H7 (cell line): Measurements from ENCODE around the gene BOD1L2. TPM values are rescaled to one million over a fixed set of nuclear protein-coding genes. Genes with fewer than 3 reads are reported as not detected.

Experiments used
- DNase-seq: peaks from one replicate; pipeline ENCODE4 v3.0.0; 2012
- H3K27me3 ChIP-seq: 2 replicates; pipeline ENCODE4 v1.6.0; 2011; ENCODE audit warnings: mild to moderate bottlenecking, low read length; ENCODE audit not compliant: control insufficient read depth, insufficient read depth
- H3K36me3 ChIP-seq: replicated peaks from 2 replicates; pipeline ENCODE4 v1.5.1; 2011; ENCODE audit warnings: low read length; ENCODE audit not compliant: control insufficient read depth, insufficient read depth
- H3K4me3 ChIP-seq: 2 replicates; pipeline ENCODE4 v1.5.1; 2011; ENCODE audit warnings: low read depth, mild to moderate bottlenecking, control low read depth, low read length, moderate library complexity; ENCODE audit not compliant: insufficient read depth
- total RNA-seq: library from RNA; depleted of rRNA; stranded (reverse); fragments of >200 nt; shearing (Covaris generic); gene quantifications from 2 replicates; pipeline ENCODE4 v1.2.3, GENCODE V29; 2014; rRNA removed

Gene BOD1L2
- 0.07 TPM in 2 replicates for total RNA-seq

DNA sequence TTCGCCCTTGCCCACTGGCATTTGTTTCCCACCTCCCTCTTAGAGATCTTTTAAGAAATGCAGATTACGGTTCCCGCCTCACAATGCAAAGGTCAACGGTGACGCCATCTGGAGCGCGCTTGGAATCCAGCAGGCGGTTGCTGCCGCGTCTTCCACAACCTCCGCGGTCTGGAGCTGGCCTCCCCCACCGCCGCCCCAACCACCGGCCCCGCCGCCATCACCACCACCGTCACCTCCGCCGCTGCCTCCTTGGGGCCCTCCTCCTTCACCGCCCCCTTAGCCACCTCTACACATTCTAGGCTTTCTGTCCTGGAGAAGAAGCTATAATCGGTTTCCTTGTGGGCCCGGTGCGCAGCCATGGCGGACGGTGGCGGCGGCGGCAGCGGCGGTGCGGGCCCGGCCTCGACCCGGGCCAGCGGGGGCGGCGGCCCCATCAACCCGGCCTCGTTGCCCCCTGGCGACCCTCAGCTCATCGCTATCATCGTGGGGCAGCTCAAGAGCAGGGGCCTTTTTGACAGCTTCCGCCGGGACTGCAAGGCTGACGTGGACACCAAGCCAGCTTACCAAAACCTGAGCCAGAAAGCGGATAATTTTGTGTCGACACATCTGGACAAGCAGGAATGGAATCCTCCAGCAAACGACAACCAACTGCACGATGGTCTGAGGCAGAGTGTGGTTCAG is at the start of gene BOD1L2:
Gene BOD1L2, plus strand, starts transcription at position 132 of the 681 bp plus-strand sequence. Its CDS starts 226 bp downstream, at position 358.
- Histone ChIP-seq H3K4me3 (no peak within 1 kb of the TSS), H3K27me3 (no peaks in the 10 kb centered on the region), H3K36me3 (no peaks in the 10 kb centered on the region)
- DNase-seq, result peak; percentile 49

DNA sequence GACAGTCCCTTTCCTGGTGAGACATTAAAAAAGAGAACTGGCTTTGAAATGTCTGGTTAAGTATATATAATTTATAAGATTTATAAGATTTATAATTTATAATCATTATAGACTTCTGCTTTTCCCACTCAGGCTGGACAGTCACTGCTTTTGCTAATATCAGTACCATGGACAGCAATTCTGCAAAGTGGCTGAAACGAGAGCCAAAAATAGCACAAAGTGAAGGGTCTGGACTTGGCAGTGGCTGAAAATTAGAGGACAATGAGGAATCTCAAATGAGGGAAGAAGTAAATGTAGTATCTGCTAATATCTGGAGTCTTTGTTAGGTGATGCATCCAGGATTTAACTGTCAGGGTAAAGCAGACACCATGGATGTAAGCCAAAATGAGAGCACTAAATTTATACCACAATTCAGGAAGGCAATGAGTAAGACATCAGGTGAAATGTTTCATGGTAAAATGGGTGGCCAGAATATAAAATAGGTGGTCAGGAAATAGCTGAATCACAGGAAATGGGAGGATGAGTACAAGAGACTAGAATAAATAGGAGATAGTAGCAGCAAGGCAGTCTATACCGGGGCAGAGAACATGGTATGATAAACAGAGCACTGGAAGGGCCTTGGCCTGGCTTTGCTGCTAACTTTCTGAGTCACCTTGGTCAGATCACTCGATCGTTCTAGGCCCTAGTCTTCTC is 39.6 kb upstream of the BOD1L2 start:
- DNase-seq, result peak; percentile 32
- Histone ChIP-seq H3K4me3 (no peak overlapping the region), H3K36me3 (no peaks in the 10 kb centered on the region), H3K27me3 (no peaks in the 10 kb centered on the region)

DNA sequence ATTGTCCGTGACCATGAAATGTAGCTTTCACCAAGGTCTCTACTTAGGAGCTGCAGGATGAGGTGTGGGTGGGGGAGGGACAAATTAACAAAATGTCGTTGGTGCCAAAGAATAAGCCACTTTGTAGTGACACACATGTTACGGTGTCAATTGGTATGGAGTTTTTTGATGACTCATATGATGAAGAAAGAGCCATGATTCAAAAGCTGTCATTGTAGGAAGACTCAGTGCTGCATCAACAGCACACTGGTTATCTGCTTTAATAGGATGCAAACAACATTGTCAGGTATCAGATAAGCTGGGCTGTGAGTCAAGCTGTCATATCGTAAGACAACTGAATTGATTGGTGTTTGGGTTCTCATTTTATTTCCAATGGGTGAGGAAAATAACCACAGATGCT is 36.6 kb upstream of the BOD1L2 start:
- no peak for DNase-seq
- H3K27me3 ChIP-seq, result no peaks in the 10 kb centered on the region
- H3K36me3 ChIP-seq, result no peaks in the 10 kb centered on the region
- H3K4me3 ChIP-seq, result no peak overlapping the region

DNA sequence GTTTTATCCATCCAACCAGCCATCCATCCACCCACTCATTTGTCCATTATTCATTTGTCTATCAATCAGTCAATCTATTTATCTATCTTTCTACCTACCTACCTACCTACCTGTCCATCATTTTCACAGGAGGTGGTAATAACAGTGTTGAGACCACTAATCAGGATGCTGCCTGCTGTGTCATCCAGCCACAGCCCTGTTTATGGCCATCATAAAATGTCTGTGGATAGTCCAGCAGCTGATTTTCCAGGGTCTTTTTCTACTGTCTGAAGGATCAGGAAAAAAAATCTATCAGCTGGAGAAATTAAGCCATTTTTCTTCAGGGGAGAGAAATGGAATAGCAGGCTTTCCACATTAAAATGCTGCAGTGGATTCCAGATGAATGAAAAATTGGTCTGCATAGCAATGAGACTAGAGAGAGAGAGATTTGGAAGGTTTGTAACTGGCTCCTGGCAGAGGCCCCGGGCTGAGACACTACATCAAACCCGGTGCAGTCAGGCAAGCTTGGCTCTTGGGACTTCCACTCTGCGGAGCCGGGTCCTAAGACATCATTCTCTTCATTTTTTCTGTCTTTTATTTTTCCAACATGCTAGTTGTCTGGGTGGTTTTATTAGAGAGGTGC is 33.0 kb upstream of the BOD1L2 start:
- no peak for DNase-seq
- H3K36me3 ChIP-seq, result no peaks in the 10 kb centered on the region
- H3K4me3 ChIP-seq, result no peak overlapping the region
- H3K27me3 ChIP-seq, result no peaks in the 10 kb centered on the region

DNA sequence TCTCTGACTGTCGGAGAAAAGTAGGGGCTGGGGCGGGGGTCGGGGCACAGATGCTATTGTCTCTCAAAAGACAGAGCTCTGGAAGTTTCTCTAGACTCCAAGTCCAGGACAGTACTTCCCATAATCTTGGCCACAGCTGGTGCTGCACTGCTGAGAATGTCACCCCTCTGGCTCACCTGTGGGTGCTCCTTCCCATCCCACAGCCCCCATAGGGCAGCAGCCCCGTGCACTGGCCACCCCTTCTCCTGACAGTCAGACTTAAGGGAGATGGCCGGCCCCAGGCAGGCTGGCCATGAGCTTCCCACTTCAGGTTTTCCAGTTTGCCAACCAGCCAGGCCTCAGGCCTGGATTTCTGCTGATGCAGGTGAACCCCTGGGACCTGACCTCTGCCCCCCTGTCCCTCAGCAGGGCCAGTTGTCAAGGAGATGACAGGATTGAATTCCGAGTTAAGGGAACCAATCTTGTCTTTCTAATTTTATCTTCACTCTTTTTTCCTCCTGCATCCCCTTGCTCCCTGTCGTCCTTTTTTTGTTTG is 30.2 kb upstream of the BOD1L2 start:
- H3K4me3 ChIP-seq, result no peak overlapping the region
- no peaks in the 10 kb centered on the region for H3K36me3 ChIP-seq
- H3K27me3 ChIP-seq, result no peaks in the 10 kb centered on the region
- no peak for DNase-seq

DNA sequence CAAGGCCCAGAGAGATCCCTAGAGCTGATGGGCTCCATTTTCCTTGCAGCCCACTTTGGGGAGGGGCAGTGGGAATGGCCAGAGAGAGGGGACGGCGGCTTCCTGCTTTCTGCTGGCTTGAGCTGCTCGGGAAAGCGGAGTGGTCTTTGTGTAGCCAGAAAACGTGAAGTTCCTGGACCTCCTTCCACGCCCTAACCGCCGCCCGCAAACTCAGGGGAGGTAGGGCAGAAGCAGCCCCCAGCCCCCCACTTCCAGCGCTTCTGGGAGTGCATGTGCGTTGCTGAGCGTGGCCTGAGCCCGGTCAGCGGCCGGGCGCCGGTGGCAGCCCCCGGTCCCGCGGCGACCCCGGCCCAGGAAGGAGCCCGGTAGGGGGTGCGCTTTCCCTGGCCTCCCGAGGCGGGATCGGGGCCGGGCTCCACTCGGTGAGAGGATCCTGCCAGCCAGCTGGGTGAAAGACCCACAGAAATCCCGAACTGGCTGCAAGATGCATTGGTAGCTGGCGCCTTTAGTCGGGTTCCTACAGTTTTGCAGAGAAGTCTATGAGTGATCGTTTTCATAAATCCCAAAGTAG is 25.3 kb upstream of the BOD1L2 start:
- DNase-seq, result peak; percentile 87
- H3K4me3 ChIP-seq, result peak overlapping the region; percentile 28
- no peaks in the 10 kb centered on the region for H3K36me3 ChIP-seq
- H3K27me3 ChIP-seq, result no peaks in the 10 kb centered on the region

DNA sequence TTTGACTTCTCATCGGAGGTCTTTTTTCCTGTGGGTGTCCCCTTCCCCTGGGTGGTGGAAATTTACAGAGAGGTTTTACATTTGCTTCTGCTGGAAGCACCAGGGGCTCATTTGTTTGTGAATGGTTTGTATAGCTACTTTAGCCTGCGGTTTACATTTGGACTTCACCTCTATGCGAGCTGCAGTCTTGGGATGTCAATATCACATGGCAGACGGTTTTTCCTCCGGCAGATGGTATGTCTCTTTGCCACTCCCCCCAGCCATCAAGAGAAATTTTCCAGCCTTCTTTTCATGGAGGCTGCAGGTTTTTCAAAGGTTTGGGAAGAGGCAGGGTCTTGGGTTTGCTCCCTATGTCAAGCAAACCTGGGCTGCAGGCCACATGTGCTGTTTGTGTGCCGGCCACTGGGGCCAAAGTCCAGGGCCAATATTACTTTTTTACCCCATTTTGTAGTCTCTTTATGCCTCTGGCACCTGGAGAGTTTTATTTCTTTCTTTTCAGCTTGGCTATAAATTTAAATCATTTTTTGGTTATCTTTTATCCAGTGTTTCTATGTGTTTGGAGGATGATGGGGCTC is 23.9 kb upstream of the BOD1L2 start:
- H3K36me3 ChIP-seq, result no peaks in the 10 kb centered on the region
- H3K4me3 ChIP-seq, result no peak overlapping the region
- DNase-seq, result peak; percentile 57
- H3K27me3 ChIP-seq, result no peaks in the 10 kb centered on the region

DNA sequence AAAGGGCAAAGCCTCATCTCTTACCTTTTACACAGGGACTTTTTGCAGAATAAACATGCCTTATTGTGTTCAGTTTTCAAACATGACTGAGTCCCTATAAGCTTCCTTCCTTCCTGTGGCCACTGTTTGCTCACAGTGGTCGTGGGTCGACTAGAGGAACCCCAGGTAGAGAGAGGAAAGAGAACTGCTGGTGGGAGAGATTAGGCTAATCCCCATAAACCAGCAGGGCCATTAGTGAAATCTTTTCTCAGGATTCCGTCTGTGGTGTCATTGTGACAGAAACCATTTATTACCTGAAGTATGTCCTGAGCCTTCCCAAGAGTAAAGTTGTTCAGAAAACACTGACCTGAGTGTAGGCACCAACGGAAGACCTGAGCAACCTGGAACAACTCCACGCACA is 21.3 kb upstream of the BOD1L2 start:
- no peak for DNase-seq
- Histone ChIP-seq H3K36me3 (no peaks in the 10 kb centered on the region), H3K4me3 (no peak overlapping the region), H3K27me3 (no peaks in the 10 kb centered on the region)

DNA sequence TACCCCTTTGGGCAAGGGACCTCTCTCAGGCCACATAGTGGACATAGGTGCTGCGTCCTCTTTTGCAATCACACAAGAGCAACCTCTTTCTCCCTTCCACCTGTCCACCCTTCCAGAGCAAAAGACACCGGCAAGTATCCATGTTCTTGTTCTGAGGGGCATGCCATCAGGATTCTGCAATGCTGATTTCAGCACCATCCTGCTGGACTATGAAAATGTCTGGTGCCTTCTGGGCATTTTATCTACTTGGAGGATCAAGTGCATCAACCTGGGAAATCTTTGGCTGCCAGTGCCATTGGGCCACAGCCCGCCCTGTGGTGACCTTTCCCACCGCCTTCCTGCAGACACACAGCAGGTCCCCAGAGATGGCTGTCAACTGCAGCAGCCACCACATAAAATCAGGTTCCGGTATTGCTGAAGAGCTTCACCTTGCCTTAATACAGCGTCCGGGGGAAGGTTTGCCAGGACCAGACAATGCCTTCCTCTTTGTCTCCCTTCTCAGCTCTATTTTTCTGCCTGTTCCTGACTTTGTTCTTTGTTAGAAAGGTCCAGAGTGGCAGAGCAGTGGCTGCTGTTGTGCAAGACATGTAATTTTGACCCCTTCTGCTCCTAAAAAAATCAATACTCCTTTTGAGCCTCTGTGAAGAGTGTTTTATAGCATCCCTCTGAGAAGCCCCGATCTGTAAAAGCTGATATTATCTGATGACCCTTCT is 18.5 kb upstream of the BOD1L2 start:
- no peak overlapping the region for H3K4me3 ChIP-seq
- DNase-seq, result no peak
- no peaks in the 10 kb centered on the region for H3K27me3 ChIP-seq
- H3K36me3 ChIP-seq, result no peaks in the 10 kb centered on the region

DNA sequence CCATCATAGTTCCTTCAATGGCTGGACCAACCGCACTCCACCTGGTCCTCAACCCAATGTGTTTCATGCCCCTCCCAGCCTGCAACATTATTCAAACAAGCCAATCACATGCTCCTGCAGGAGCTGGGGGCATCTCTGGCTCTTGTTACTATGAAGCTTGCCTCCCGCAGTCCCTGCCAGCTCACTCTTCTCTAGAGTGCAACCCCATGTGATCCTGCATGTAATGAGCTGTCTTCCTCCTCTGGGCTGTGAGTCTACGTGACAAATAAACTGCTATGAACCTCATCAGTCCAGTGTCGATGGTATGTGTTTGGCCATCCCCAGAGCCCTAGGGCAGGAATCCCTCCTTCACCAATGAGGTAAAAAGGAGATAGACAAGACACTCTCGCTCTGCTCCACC is 15.8 kb upstream of the BOD1L2 start:
- Histone ChIP-seq H3K4me3 (no peak overlapping the region), H3K27me3 (no peaks in the 10 kb centered on the region), H3K36me3 (no peaks in the 10 kb centered on the region)
- DNase-seq, result no peak

DNA sequence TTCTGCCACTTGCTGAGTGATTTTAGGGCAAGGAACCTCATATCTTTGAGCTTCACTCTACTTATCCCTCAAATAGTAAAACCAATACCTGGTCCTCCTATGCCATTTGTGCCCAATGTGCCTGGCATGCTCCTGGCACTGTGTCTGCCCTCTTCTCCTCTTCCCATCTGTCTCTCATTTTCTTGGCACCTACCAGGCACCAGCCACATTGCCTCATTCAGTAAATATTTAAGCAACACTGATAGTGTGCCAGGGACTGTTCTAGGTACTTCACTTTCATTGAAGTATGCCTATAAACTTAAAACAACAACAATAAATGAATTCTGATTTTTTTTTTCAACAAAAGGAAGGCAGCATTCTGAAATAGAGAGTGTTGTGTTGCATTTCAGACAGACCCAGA is 15.1 kb upstream of the BOD1L2 start:
- Histone ChIP-seq H3K27me3 (no peaks in the 10 kb centered on the region), H3K36me3 (no peaks in the 10 kb centered on the region), H3K4me3 (no peak overlapping the region)
- no peak for DNase-seq

DNA sequence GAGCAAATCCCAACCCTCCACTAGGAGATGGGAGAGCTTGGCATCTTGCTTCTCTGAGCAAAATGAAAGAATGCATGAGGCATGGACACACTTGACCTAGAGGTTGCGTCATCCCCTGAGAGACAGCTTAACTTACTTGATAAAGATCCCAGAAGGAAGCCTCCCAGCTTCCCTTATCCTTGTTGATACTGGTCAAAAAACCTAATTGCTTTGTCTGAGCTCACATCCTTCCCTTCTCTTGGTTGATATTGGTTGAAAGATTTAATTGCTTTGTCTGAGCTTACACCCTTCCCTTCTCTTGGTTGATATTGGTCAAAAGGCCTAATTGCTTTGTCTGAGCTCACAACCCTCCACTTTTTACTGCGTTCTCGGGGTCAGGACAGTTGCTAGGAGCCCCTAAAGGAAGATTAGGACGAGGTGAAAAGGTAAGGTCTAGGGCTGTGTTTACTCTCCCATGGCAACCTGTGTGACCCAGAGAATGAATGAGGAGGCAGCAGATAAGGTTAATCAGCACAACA is 12.2 kb upstream of the BOD1L2 start:
- no peak for DNase-seq
- no peaks in the 10 kb centered on the region for H3K36me3 ChIP-seq
- H3K27me3 ChIP-seq, result no peaks in the 10 kb centered on the region
- H3K4me3 ChIP-seq, result no peak overlapping the region

DNA sequence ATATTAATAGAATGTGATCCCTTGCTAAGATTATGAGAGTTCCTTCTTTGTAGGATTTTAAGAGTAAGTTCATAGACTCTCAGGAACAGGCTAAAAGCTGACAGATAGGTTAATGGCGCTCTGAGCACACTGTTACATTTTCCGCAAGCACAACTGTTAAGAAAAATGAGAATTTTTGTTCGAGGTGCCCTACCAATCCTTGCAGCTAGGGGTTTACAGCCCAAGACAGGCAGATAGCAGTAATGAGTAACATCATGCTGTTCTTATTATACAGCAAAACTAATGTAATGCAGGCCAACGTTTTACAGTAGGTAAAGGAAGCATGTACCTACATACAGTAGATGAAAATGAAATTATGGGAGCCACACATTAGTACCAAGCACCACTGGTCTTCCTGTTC is 11.2 kb upstream of the BOD1L2 start:
- H3K27me3 ChIP-seq, result no peaks in the 10 kb centered on the region
- no peak overlapping the region for H3K4me3 ChIP-seq
- no peak for DNase-seq
- H3K36me3 ChIP-seq, result no peaks in the 10 kb centered on the region

DNA sequence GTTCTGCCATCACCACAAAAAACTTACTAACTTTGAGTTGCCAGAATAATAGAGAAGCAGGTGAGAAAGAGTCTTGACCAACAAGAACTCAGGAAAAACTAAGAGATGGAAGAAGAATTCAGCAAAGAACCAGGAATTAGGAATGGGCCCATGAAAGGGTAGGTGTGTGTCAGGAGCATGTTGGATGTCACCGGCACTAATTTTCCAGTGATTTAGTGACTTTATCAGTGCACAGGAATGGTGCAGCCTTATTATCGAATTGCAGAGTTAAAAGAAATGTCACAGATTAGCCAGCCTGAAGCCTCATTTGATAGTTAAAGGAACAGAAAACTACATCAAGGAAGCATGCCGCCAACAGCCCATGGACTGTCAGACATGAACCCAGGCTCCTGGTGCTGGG is 9.0 kb upstream of the BOD1L2 start:
- no peaks in the 10 kb centered on the region for H3K27me3 ChIP-seq
- H3K4me3 ChIP-seq, result no peak overlapping the region
- H3K36me3 ChIP-seq, result no peaks in the 10 kb centered on the region
- no peak for DNase-seq
